K562 (cell line): ENCODE results near the gene UQCR11. TPM values are rescaled to one million over a fixed set of nuclear protein-coding genes. Genes with fewer than 3 reads are reported as not detected.

Experiments used
- BRF1 ChIP-seq: IDR thresholded peaks from 3 replicates; pipeline ENCODE4 v1.6.1; 2011; ENCODE audit warnings: borderline replicate concordance, mild to moderate bottlenecking; ENCODE audit not compliant: insufficient read length; ENCODE audit errors: extremely low read depth
- CBFA2T3 ChIP-seq: fragments of 450-650 bp; IDR thresholded peaks from 2 replicates; pipeline ENCODE4 v1.6.1; 2017
- CREB1 ChIP-seq, 2 experiments: sonication (generic) in 1 of 2; formaldehyde crosslinking in 1 of 2; IDR thresholded peaks; 2 replicates each; pipeline versions ENCODE4 v1.6.1 to v1.8.0; 2012 to 2022; ENCODE audit warnings: inconsistent platforms in 1 of 2, mild to moderate bottlenecking in 1 of 2, missing genetic modification reagents in 1 of 2, moderate library complexity in 1 of 2
- EP400 ChIP-seq: fragments of 450-650 bp; IDR thresholded peaks from 2 replicates; pipeline ENCODE4 v1.6.1; 2017; ENCODE audit warnings: antibody characterized with exemption, mild to moderate bottlenecking, moderate library complexity
- HDAC1 ChIP-seq, 2 experiments: fragments of 450-650 bp; IDR thresholded peaks; 2 replicates each; pipeline ENCODE4 v1.6.1; 2016 to 2017; ENCODE audit warnings: inconsistent platforms in 1 of 2, mild to moderate bottlenecking in 1 of 2, moderate library complexity in 1 of 2
- HMBOX1 ChIP-seq: sonication (generic); IDR thresholded peaks from 2 replicates; pipeline ENCODE4 v1.6.1; 2016
- JUND ChIP-seq, 2 experiments: IDR thresholded peaks; 2 replicates in 1 of 2; 3 replicates in 1 of 2; pipeline ENCODE4 v1.6.1; 2011; ENCODE audit warnings: borderline replicate concordance in 2 of 2, low read depth in 2 of 2, low read length in 2 of 2, improper control_type of control experiment in 1 of 2, missing biosample characterization in 1 of 2, missing genetic modification characterization in 1 of 2, missing genetic modification reagents in 1 of 2
- LCOR ChIP-seq: sonication (generic); formaldehyde crosslinking; IDR thresholded peaks from 2 replicates; pipeline ENCODE4 v1.8.0; 2022; ENCODE audit warnings: mild to moderate bottlenecking, missing genetic modification reagents
- MAFF ChIP-seq: IDR thresholded peaks from 2 replicates; pipeline ENCODE4 v1.6.1; 2012; ENCODE audit warnings: low read length, improper control_type of control experiment
- RAD21 ChIP-seq, 2 experiments: fragments of 250-450 bp in 1 of 2; fragments of 450-650 bp in 1 of 2; sonication (Bioruptor Pico) in 1 of 2; formaldehyde crosslinking in 1 of 2; IDR thresholded peaks in 1 of 2; conservative IDR thresholded peaks in 1 of 2; 2 replicates each; pipeline versions ENCODE4 v1.4.0 to v1.8.0; 2020 to 2022; ENCODE audit warnings: mild to moderate bottlenecking in 2 of 2, moderate library complexity in 1 of 2
- SMC3 ChIP-seq: conservative IDR thresholded peaks from 2 replicates; pipeline ENCODE4 v1.6.1; 2011; ENCODE audit warnings: low read depth, low read length, improper control_type of control experiment; ENCODE audit not compliant: insufficient read depth
- ZNF316 ChIP-seq: fragments of 450-650 bp; IDR thresholded peaks from 2 replicates; pipeline ENCODE4 v1.6.1; 2016
- ZNF384 ChIP-seq: IDR thresholded peaks from 2 replicates; pipeline ENCODE4 v1.6.1; 2012; ENCODE audit warnings: low read depth, low read length, improper control_type of control experiment
- ZNF592 ChIP-seq: fragments of 450-650 bp; IDR thresholded peaks from 2 replicates; pipeline ENCODE4 v1.6.1; 2017; ENCODE audit warnings: antibody characterized with exemption, mild to moderate bottlenecking
- ZNF766 ChIP-seq: fragments of 200-800 bp; sonication (Bioruptor generic); conservative IDR thresholded peaks from 2 replicates; pipeline ENCODE4 v1.6.1; 2016; ENCODE audit warnings: missing genetic modification characterization, missing compliant biosample characterization
- polyA plus RNA-seq, 8 experiments: library from polyadenylated mRNA; depleted of rRNA in 4 of 8; stranded (reverse) in 5 of 8; unstranded in 3 of 8; fragments of >200 nt; fragmentation: Nextera tagmentation in 2 of 8; fragmentation: Illumina TruSeq in 1 of 8; extraction: Ambion mirVana in 2 of 8; extraction: Trizol in 1 of 8; gene quantifications; 2 replicates each; pipeline versions ENCODE4 v1.2.1 to v1.2.3, GENCODE V29; 2011 to 2014; ENCODE audit warnings: inconsistent platforms in 1 of 8, missing spikeins in 1 of 8
- total RNA-seq, 7 experiments: library from RNA; depleted of rRNA in 6 of 7; stranded (reverse); fragments of >200 nt in 6 of 7; fragmentation: Illumina TruSeq in 2 of 7; extraction: Trizol in 2 of 7; gene quantifications; 2 replicates each; pipeline versions ENCODE4 v1.2.1 to v1.2.3, GENCODE V29; 2011 to 2021; ENCODE audit warnings: low replicate concordance in 1 of 7
- TF ChIP-seq, protein P1 (sequence below): fragments of 450-650 bp; formaldehyde crosslinking; IDR thresholded peaks from 2 replicates; pipeline ENCODE4 v1.4.0; 2020; ENCODE audit warnings: mild to moderate bottlenecking, moderate library complexity
- TF ChIP-seq, protein P2 (sequence below): fragments of 250-450 bp; sonication (Bioruptor Pico); IDR thresholded peaks from 2 replicates; pipeline ENCODE4 v1.4.0; 2020; ENCODE audit warnings: mild to moderate bottlenecking, moderate library complexity

Gene UQCR11
- total and polyA plus RNA-seq, 9 of the 15 experiments (the other 6 are each of a cell fraction or from before 2014, with no cell fraction given) = 57.6 to 394 (median 259) TPM

DNA sequence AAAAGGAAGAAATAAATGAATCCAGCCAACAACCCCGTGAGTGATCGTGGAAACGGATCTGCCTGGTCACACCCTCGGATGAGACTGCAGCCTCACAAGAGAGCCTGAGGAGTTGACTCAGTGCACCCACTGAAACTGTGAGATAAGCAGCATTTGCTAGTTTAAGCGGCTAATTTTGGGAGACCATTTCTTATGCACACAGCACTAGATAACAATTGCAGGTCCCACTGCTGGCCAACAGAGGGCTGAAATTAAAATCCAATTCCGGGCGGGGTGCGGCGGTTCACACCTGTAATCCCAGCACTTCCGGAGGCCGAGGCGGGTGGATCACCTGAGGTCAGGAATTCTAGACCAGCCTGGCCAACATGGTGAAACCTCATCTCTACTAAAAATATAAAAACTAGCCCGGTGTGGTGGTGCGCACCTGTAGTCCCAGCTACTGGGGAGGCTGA is 3.6 kb downstream of the UQCR11 start (continued):
- peak; percentile 39; the same call in 1 of the 2 replicates for TF ChIP-seq ZNF592
- TF ChIP-seq CREB1 (IDR thresholded peaks at IDR 0.05) = 0 out of 2 replicates have a peak, but pooled peaks have one; percentile 10
- TF ChIP-seq CREB1 (CRISPR knock-in tag; IDR thresholded peaks at IDR 0.05) = no peak
- TF ChIP-seq, protein P1, sequence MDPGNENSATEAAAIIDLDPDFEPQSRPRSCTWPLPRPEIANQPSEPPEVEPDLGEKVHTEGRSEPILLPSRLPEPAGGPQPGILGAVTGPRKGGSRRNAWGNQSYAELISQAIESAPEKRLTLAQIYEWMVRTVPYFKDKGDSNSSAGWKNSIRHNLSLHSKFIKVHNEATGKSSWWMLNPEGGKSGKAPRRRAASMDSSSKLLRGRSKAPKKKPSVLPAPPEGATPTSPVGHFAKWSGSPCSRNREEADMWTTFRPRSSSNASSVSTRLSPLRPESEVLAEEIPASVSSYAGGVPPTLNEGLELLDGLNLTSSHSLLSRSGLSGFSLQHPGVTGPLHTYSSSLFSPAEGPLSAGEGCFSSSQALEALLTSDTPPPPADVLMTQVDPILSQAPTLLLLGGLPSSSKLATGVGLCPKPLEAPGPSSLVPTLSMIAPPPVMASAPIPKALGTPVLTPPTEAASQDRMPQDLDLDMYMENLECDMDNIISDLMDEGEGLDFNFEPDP = no peak
- TF ChIP-seq ZNF316 = peak; percentile 52
- TF ChIP-seq SMC3 = 0 out of 2 replicates have a peak, but pooled peaks have one; percentile 8
- peak; percentile 80 for TF ChIP-seq CBFA2T3
- TF ChIP-seq ZNF766 (CRISPR knock-in tag) = no peak
- peak; percentile 76 for TF ChIP-seq JUND (IDR thresholded peaks at IDR 0.05; ENCODE audit: borderline replicate concordance, low read depth, low read length)
- TF ChIP-seq JUND (tag; IDR thresholded peaks at IDR 0.05; ENCODE audit: borderline replicate concordance, low read depth, low read length) = peak; percentile 74; the same call in 2 of the 3 replicates
- TF ChIP-seq HMBOX1 = peak; percentile 34; the same call in 1 of the 2 replicates
- TF ChIP-seq HDAC1 (IDR thresholded peaks at IDR 0.05) = peak in 1 of 2 experiments; percentile 78; a peak in 2 of 4 replicates
- TF ChIP-seq EP400 = 0 out of 2 replicates have a peak, but pooled peaks have one; percentile 47
- TF ChIP-seq, protein P2, sequence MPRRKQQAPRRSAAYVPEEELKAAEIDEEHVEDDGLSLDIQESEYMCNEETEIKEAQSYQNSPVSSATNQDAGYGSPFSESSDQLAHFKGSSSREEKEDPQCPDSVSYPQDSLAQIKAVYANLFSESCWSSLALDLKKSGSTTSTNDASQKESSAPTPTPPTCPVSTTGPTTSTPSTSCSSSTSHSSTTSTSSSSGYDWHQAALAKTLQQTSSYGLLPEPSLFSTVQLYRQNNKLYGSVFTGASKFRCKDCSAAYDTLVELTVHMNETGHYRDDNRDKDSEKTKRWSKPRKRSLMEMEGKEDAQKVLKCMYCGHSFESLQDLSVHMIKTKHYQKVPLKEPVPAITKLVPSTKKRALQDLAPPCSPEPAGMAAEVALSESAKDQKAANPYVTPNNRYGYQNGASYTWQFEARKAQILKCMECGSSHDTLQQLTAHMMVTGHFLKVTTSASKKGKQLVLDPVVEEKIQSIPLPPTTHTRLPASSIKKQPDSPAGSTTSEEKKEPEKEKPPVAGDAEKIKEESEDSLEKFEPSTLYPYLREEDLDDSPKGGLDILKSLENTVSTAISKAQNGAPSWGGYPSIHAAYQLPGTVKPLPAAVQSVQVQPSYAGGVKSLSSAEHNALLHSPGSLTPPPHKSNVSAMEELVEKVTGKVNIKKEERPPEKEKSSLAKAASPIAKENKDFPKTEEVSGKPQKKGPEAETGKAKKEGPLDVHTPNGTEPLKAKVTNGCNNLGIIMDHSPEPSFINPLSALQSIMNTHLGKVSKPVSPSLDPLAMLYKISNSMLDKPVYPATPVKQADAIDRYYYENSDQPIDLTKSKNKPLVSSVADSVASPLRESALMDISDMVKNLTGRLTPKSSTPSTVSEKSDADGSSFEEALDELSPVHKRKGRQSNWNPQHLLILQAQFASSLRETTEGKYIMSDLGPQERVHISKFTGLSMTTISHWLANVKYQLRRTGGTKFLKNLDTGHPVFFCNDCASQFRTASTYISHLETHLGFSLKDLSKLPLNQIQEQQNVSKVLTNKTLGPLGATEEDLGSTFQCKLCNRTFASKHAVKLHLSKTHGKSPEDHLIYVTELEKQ (CRISPR knock-in tag) = no peak
- TF ChIP-seq ZNF384 = peak; percentile 86
- 0 out of 2 replicates have a peak, but pooled peaks have one; percentile 2 for TF ChIP-seq MAFF
- TF ChIP-seq LCOR (CRISPR knock-in tag) = peak; percentile 46; the same call in 1 of the 2 replicates
- TF ChIP-seq BRF1 = no peak
- TF ChIP-seq RAD21 (CRISPR knock-in tag; conservative IDR thresholded peaks at IDR 0.05 in 1 of 2, IDR thresholded peaks at IDR 0.05 in 1 of 2) = 0 out of 4 replicates have a peak, but pooled peaks of 1 of the 2 experiments have one; percentile 3
